Activated B cell treated with CpG ODN at 0.5 μM for 24 hours (primary cell): ENCODE data around the gene MYOZ3. TPM values are rescaled to one million over a fixed set of nuclear protein-coding genes. Genes with fewer than 3 reads are reported as not detected.

Source experiments
- ATAC-seq: fragments of 200-7000 bp; cut with Tn5 transposase; one replicate; pipeline ENCODE4 v1.10.0; 2021; ENCODE audit warnings: low read depth, mild to moderate bottlenecking, moderate library complexity
- CTCF ChIA-PET: fragments of 350-600 bp; sonication (Branson Sonifier 250); formaldehyde crosslinking; loops from one replicate; lab custom pipeline; 2021; ENCODE audit warnings: antibody characterized with exemption; lab: Charles Lee
- POLR2A ChIA-PET: fragments of 350-600 bp; sonication (Branson Sonifier 250); formaldehyde crosslinking; loops from one replicate; lab custom pipeline; 2021; ENCODE audit warnings: antibody characterized with exemption; lab: Charles Lee
- DNase-seq: peaks from one replicate; pipeline ENCODE4 v3.0.0; 2022
- H3K27ac Mint-ChIP-seq: one replicate; pipeline ENCODE4 v1.8.0; 2020; ENCODE audit warnings: mixed read lengths
- H3K27me3 Mint-ChIP-seq: one replicate; pipeline ENCODE4 v1.8.0; 2021; ENCODE audit warnings: mixed read lengths
- H3K36me3 Mint-ChIP-seq: one replicate; pipeline ENCODE4 v1.8.0; 2021; ENCODE audit warnings: low read depth, mixed read lengths
- H3K4me1 Mint-ChIP-seq: one replicate; pipeline ENCODE4 v1.8.0; 2021; ENCODE audit warnings: mixed read lengths
- H3K4me3 Mint-ChIP-seq: one replicate; pipeline ENCODE4 v1.8.0; 2020; ENCODE audit warnings: mild to moderate bottlenecking, mixed read lengths
- H3K9me3 Mint-ChIP-seq: one replicate; pipeline ENCODE4 v1.8.0; 2020; ENCODE audit warnings: mixed read lengths
- intact Hi-C: fragments of 100-400 bp; cut with micrococcal nuclease; formaldehyde crosslinking; loops from one replicate; pipeline ENCODE4 v1.15.1; 2024
- total RNA-seq: library from RNA; stranded (reverse); gene quantifications from 2 replicates; pipeline ENCODE4 v1.2.3, GENCODE V29; 2022
- TF ChIP-seq, protein P1 (sequence below): fragments of 200-600 bp; IDR thresholded peaks from one replicate; pipeline ENCODE4 v1.8.0; 2022; ENCODE audit warnings: antibody characterized with exemption, mild to moderate bottlenecking

MYOZ3 gene
- total RNA-seq, 1 donor from 2014 or later: 0.18 TPM

DNA sequence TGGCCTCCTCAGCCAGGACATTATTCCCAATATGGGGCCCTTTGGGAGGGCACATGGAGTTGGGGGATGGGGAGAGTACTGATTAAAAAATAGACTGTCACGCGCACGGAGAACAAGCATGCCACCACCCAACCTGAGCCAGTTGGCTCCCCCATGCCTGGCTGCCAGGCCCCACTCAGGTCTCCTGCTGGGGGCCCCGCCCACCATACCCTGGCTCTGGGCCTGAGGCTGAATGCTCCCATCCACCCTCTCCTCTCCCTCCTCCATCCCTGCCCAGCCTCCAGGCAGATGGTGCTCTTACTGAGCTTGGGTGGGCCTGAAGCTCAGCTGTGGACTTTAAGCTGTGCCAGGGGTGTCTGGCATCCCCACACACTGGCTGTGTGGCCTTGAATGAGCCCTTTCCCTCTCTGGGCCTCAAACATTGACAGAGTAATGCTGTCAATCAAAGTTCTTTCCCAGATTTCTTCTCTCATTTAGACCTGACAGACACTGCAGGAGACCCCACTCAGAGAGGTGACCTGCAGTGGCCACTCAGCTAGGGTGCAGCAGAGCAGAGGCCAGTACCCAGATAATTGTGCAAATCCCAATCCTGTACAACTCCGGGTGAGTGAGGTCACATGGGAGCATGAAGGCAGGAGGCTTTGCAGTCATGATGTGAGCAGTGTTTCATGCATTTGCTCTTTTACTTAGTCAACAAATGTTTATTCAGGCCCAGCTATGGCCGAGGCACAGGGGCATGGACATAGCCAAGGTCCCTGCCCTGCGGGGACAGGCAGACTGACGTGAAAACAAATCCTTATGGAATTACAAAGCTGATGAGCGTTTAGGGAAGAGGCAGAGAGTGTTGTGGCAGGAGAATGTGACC lies 30.4 kb upstream of the MYOZ3 start:
- H3K4me3 Mint-ChIP-seq: no peak overlapping the region
- ATAC-seq (no peak), DNase-seq (no peak)
- H3K9me3 Mint-ChIP-seq: no peaks in the 10 kb centered on the region
- TF ChIP-seq, protein P1, sequence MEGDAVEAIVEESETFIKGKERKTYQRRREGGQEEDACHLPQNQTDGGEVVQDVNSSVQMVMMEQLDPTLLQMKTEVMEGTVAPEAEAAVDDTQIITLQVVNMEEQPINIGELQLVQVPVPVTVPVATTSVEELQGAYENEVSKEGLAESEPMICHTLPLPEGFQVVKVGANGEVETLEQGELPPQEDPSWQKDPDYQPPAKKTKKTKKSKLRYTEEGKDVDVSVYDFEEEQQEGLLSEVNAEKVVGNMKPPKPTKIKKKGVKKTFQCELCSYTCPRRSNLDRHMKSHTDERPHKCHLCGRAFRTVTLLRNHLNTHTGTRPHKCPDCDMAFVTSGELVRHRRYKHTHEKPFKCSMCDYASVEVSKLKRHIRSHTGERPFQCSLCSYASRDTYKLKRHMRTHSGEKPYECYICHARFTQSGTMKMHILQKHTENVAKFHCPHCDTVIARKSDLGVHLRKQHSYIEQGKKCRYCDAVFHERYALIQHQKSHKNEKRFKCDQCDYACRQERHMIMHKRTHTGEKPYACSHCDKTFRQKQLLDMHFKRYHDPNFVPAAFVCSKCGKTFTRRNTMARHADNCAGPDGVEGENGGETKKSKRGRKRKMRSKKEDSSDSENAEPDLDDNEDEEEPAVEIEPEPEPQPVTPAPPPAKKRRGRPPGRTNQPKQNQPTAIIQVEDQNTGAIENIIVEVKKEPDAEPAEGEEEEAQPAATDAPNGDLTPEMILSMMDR: no peak
- intact Hi-C loops: no loop called here
- H3K27me3 Mint-ChIP-seq: no peaks in the 10 kb centered on the region
- ChIA-PET CTCF (no interaction called here), POLR2A (interaction anchor here (0.6 kb wide), 1 partner anchor 150 kb away, joined by 3 read pairs; no protein-coding TSS in a partner anchor)
- no peak overlapping the region for H3K27ac Mint-ChIP-seq
- H3K4me1 Mint-ChIP-seq: peaks cover 37% of the 10 kb centered on the region
- H3K36me3 Mint-ChIP-seq: peaks cover 11% of the 10 kb centered on the region

DNA sequence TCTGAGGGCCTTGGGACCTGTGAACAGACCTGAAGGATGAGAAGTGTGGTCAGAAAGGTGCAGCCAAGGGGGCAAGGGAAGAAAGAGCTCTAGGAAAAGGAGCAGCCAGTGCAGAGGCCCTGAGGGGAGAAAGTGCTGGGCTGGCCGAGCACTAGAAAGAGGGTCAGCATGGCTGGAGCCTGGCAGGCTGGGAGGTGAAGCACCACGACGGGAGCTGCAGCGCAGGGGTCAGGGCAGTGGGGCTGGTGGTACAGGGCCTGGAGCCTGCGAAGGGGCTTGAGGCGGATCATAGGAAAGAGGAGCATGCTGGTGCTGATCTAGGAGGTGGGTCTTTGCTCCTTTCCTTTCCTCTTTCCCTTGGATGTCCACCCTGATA lies 29.7 kb upstream of the MYOZ3 start:
- Mint-ChIP-seq H3K9me3 (no peaks in the 10 kb centered on the region), H3K27me3 (no peaks in the 10 kb centered on the region), H3K27ac (no peak overlapping the region), H3K4me1 (peaks cover 30% of the 10 kb centered on the region), H3K4me3 (no peak overlapping the region), H3K36me3 (peaks cover 8% of the 10 kb centered on the region)
- TF ChIP-seq, protein P1: no peak
- ChIA-PET CTCF (no interaction called here), POLR2A (interaction anchor here (0.6 kb wide), 1 partner anchor 150 kb away, joined by 3 read pairs; no protein-coding TSS in a partner anchor)
- ATAC-seq: no peak
- intact Hi-C loops: no loop called here
- DNase-seq: no peak

DNA sequence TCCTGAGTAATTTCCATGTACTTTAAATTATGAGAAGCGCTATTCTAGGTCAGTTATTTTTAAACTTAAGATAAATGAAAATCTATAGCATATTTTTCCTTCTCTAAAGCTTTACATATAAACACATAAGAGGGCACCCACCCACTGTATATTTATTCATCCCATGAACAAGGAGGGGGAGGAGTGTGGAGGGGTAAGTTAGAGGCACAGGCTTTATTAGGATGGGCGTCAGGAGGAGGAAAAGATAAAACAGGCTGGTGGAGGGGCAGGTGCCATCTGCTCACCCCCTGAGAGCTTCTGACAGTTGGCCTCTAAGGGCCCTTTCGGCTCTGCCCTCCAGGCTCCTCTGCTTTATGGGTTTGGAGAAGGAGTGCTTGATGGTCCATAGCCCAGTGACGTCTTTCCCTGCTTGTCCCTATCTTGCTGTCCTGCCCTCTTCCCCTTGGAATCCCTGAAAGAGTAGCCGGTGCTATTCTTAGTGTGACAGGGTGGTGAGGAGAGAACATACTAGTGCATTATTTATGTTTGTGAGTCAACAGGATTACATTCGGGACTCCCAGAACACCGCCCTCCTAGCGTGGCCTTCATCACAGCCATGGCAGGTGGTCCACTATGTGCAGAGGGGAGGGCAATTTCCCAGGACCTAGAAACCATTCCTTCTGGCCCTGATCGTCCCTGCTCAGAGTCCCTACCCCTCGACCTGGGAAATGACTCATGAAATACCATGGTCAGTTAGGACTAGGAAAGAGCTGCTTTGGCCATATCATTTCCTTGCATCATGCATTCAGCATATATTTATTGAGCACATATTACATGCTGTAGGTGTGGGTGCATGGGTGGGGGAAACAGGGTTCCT lies 28.5 kb upstream of the MYOZ3 start:
- TF ChIP-seq, protein P1: no peak
- peaks cover 8% of the 10 kb centered on the region for H3K36me3 Mint-ChIP-seq
- H3K27me3 Mint-ChIP-seq: no peaks in the 10 kb centered on the region
- POLR2A ChIA-PET: no interaction called here
- intact Hi-C loops: no loop called here
- H3K4me3 Mint-ChIP-seq: no peak overlapping the region
- peaks cover 18% of the 10 kb centered on the region for H3K4me1 Mint-ChIP-seq
- no peak overlapping the region for H3K27ac Mint-ChIP-seq
- CTCF ChIA-PET: no interaction called here
- H3K9me3 Mint-ChIP-seq: no peaks in the 10 kb centered on the region
- ATAC-seq (no peak), DNase-seq (no peak)

DNA sequence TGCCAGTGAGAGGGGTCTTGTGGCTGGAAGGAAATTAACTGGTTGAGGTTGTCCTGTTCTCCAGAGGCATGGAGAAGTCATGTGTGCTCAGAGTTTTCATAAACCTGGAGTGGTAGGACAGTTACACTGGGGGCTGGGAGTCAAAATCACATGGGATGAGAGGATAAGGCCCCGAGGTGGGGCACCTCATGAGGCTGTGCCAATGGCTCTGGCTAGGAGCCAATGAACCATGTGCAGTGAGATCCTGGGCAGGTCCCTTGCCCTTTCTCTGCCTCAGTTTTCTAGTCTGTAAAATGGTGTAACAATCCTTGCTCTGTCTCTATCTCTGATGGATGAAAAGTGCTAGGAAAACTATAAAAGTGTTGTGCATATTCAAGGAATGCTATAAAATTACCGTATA lies 27.6 kb upstream of the MYOZ3 start:
- H3K27ac Mint-ChIP-seq: no peak overlapping the region
- TF ChIP-seq, protein P1: no peak
- intact Hi-C loops: no loop called here
- no peaks in the 10 kb centered on the region for H3K27me3 Mint-ChIP-seq
- peaks cover 6% of the 10 kb centered on the region for H3K36me3 Mint-ChIP-seq
- no peaks in the 10 kb centered on the region for H3K9me3 Mint-ChIP-seq
- POLR2A ChIA-PET: no interaction called here
- H3K4me1 Mint-ChIP-seq: peaks cover 9% of the 10 kb centered on the region
- CTCF ChIA-PET: no interaction called here
- DNase-seq (no peak), ATAC-seq (no peak)
- no peak overlapping the region for H3K4me3 Mint-ChIP-seq
